ENCODE results near the gene LATS2.

DNA sequence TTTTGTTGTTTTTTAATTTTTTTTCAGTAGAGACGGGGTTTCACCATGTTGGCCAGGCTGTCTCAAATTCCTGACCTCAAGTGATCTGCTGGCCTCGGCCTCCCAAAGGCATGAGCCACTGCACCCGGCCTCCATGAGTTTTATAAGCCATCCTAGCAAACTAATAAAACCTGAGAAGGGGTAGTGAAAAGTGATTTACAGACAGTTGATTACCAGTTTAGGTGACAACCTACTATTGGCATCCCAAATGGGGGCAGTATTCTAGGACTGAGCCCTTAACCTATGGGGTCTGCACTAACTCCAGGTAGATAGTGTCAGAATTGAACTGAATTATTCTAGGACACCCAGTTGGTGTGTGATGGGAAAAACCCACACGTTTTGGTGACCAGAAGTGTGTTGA, 6.5 kb upstream of the LATS2 start:
- no peak for TF ChIP-seq POLR2AphosphoS5 (IDR thresholded peaks at IDR 0.05)
- no peak for TF ChIP-seq POLR2A (IDR thresholded peaks at IDR 0.05)
- TF ChIP-seq, protein P1, sequence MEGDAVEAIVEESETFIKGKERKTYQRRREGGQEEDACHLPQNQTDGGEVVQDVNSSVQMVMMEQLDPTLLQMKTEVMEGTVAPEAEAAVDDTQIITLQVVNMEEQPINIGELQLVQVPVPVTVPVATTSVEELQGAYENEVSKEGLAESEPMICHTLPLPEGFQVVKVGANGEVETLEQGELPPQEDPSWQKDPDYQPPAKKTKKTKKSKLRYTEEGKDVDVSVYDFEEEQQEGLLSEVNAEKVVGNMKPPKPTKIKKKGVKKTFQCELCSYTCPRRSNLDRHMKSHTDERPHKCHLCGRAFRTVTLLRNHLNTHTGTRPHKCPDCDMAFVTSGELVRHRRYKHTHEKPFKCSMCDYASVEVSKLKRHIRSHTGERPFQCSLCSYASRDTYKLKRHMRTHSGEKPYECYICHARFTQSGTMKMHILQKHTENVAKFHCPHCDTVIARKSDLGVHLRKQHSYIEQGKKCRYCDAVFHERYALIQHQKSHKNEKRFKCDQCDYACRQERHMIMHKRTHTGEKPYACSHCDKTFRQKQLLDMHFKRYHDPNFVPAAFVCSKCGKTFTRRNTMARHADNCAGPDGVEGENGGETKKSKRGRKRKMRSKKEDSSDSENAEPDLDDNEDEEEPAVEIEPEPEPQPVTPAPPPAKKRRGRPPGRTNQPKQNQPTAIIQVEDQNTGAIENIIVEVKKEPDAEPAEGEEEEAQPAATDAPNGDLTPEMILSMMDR (IDR thresholded peaks at IDR 0.05 in 8 of 11, conservative IDR thresholded peaks at IDR 0.05 in 3 of 11) = no peak
